Neural progenitor cell (in vitro differentiated cells): Measurements from ENCODE around the gene SLC38A7. TPM values are rescaled to one million over a fixed set of nuclear protein-coding genes. Genes with fewer than 3 reads are reported as not detected.

ENCODE experiments used
- DNase-seq: peaks from one replicate; pipeline ENCODE4 v3.0.0-alpha.2; 2016; ENCODE audit warnings: low spot score
- H2AFZ ChIP-seq: fragments of 200-600 bp; sonication (generic); replicated peaks from 2 replicates; pipeline ENCODE4 v1.6.1; 2016; ENCODE audit warnings: antibody characterized with exemption
- H3F3A ChIP-seq: fragments of 200-600 bp; sonication (generic); 2 replicates; pipeline ENCODE4 v1.6.1; 2016; ENCODE audit warnings: antibody characterized with exemption, low read depth
- H3K27ac ChIP-seq: fragments of 200-600 bp; sonication (generic); 2 replicates; pipeline ENCODE4 v1.5.1; 2016; ENCODE audit warnings: mild to moderate bottlenecking
- H3K27me3 ChIP-seq: fragments of 200-600 bp; sonication (generic); 2 replicates; pipeline ENCODE4 v1.6.1; 2016; ENCODE audit warnings: mild to moderate bottlenecking, moderate library complexity
- H3K36me3 ChIP-seq: fragments of 200-600 bp; sonication (generic); 2 replicates; pipeline ENCODE4 v1.5.1; 2016
- H3K4me1 ChIP-seq: fragments of 200-600 bp; sonication (generic); 2 replicates; pipeline ENCODE4 v1.6.1; 2016; ENCODE audit warnings: mixed run types
- H3K4me2 ChIP-seq: fragments of 200-600 bp; sonication (generic); 2 replicates; pipeline ENCODE4 v1.6.1; 2016
- H3K4me3 ChIP-seq: fragments of 200-600 bp; sonication (generic); 2 replicates; pipeline ENCODE4 v1.5.1; 2016
- H3K79me2 ChIP-seq: fragments of 200-600 bp; sonication (generic); 2 replicates; pipeline ENCODE4 v1.6.1; 2016; ENCODE audit warnings: low read depth
- H3K9ac ChIP-seq: fragments of 200-600 bp; sonication (generic); 2 replicates; pipeline ENCODE4 v1.6.1; 2016
- H3K9me3 ChIP-seq: fragments of 200-600 bp; sonication (generic); 2 replicates; pipeline ENCODE4 v1.5.1; 2016; ENCODE audit warnings: low read depth
- H4K20me1 ChIP-seq: fragments of 200-600 bp; sonication (generic); 2 replicates; pipeline ENCODE4 v1.6.1; 2016; ENCODE audit warnings: low read depth
- H3K27ac Mint-ChIP-seq: 3 replicates; pipeline ENCODE4 v1.8.0; 2021; ENCODE audit warnings: mixed read lengths
- H3K27me3 Mint-ChIP-seq: 2 replicates; pipeline ENCODE4 v1.8.0; 2022; ENCODE audit warnings: low read depth, mild to moderate bottlenecking, inconsistent platforms, moderate library complexity, mixed read lengths; ENCODE audit not compliant: insufficient read depth
- H3K36me3 Mint-ChIP-seq: 3 replicates; pipeline ENCODE4 v1.8.0; 2021; ENCODE audit warnings: mixed read lengths
- H3K4me1 Mint-ChIP-seq: 3 replicates; pipeline ENCODE4 v1.8.0; 2021; ENCODE audit warnings: mixed read lengths
- H3K4me3 Mint-ChIP-seq: 3 replicates; pipeline ENCODE4 v1.8.0; 2021; ENCODE audit warnings: mild to moderate bottlenecking, moderate library complexity, mixed read lengths
- H3K9me3 Mint-ChIP-seq: 3 replicates; pipeline ENCODE4 v1.8.0; 2020; ENCODE audit warnings: mixed read lengths
- EZH2 ChIP-seq: fragments of 200-600 bp; sonication (generic); IDR thresholded peaks from 2 replicates; pipeline ENCODE4 v1.6.1; 2017; ENCODE audit warnings: antibody characterized with exemption, mild to moderate bottlenecking, moderate library complexity
- EZH2phosphoT487 ChIP-seq: fragments of 200-600 bp; sonication (generic); IDR thresholded peaks from 2 replicates; pipeline ENCODE4 v1.6.1; 2017; ENCODE audit warnings: antibody characterized with exemption
- total RNA-seq: library from RNA; depleted of rRNA; stranded (reverse); fragments of >200 nt; gene quantifications from 2 replicates; pipeline ENCODE4 v1.2.3, GENCODE V29; 2015; ENCODE audit warnings: low replicate concordance
- TF ChIP-seq, protein P1 (sequence below): fragments of 200-600 bp; sonication (generic); IDR thresholded peaks from 2 replicates; pipeline ENCODE4 v1.5.1; 2017; ENCODE audit warnings: antibody characterized with exemption, mild to moderate bottlenecking

The SLC38A7 gene
- total RNA-seq, 1 donor from 2014 or later, result 9.8 TPM

GRCh38 chr16:58620396-58620795 lies 64.2 kb downstream of the SLC38A7 start:
- DNase-seq, result no peak
- H3K9me3 ChIP-seq, result no peaks in the 10 kb centered on the region
- H3K27me3 ChIP-seq, result no peaks in the 10 kb centered on the region
- Mint-ChIP-seq H3K9me3 (no peaks in the 10 kb centered on the region), H3K4me3 (no peak overlapping the region), H3K27me3 (peaks cover 5% of the 10 kb centered on the region), H3K4me1 (no peaks in the 10 kb centered on the region), H3K27ac (no peak overlapping the region), H3K36me3 (peaks cover 27% of the 10 kb centered on the region)
- H2AFZ ChIP-seq, result no peak overlapping the region
- peaks cover 18% of the 10 kb centered on the region for H3K36me3 ChIP-seq
- H4K20me1 ChIP-seq, result peaks cover 89% of the 10 kb centered on the region
- TF ChIP-seq EZH2phosphoT487 (no peak), EZH2 (no peak)
- TF ChIP-seq, protein P1, sequence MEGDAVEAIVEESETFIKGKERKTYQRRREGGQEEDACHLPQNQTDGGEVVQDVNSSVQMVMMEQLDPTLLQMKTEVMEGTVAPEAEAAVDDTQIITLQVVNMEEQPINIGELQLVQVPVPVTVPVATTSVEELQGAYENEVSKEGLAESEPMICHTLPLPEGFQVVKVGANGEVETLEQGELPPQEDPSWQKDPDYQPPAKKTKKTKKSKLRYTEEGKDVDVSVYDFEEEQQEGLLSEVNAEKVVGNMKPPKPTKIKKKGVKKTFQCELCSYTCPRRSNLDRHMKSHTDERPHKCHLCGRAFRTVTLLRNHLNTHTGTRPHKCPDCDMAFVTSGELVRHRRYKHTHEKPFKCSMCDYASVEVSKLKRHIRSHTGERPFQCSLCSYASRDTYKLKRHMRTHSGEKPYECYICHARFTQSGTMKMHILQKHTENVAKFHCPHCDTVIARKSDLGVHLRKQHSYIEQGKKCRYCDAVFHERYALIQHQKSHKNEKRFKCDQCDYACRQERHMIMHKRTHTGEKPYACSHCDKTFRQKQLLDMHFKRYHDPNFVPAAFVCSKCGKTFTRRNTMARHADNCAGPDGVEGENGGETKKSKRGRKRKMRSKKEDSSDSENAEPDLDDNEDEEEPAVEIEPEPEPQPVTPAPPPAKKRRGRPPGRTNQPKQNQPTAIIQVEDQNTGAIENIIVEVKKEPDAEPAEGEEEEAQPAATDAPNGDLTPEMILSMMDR, result no peak
- H3K4me2 ChIP-seq, result no peak overlapping the region
- no peak overlapping the region for H3K9ac ChIP-seq
- no peaks in the 10 kb centered on the region for H3F3A ChIP-seq
- H3K4me3 ChIP-seq, result no peak overlapping the region
- peaks cover 100% of the 10 kb centered on the region for H3K79me2 ChIP-seq
- H3K27ac ChIP-seq, result no peak overlapping the region
- H3K4me1 ChIP-seq, result no peaks in the 10 kb centered on the region

- peaks cover 5% of the 10 kb centered on the region for H3F3A ChIP-seq
- H3K36me3 ChIP-seq, result peaks cover 5% of the 10 kb centered on the region
- peaks cover 76% of the 10 kb centered on the region for H4K20me1 ChIP-seq
- no peak overlapping the region for H3K27ac ChIP-seq
- no peak overlapping the region for H2AFZ ChIP-seq
- no peak overlapping the region for H3K4me2 ChIP-seq
- Mint-ChIP-seq H3K27ac (no peak overlapping the region), H3K27me3 (peaks cover 2% of the 10 kb centered on the region), H3K4me3 (no peak overlapping the region), H3K9me3 (no peaks in the 10 kb centered on the region), H3K36me3 (peaks cover 29% of the 10 kb centered on the region), H3K4me1 (no peaks in the 10 kb centered on the region)
- peaks cover 99% of the 10 kb centered on the region for H3K79me2 ChIP-seq
- no peak overlapping the region for H3K4me3 ChIP-seq
- H3K4me1 ChIP-seq, result no peaks in the 10 kb centered on the region
- TF ChIP-seq, protein P1, result no peak
- TF ChIP-seq EZH2phosphoT487 (no peak), EZH2 (no peak)
- no peaks in the 10 kb centered on the region for H3K9me3 ChIP-seq
- no peak overlapping the region for H3K9ac ChIP-seq
- no peaks in the 10 kb centered on the region for H3K27me3 ChIP-seq
- DNase-seq, result no peak
Measured at GRCh38 chr16:58615280-58615679, 69.3 kb downstream of the SLC38A7 start.

Other genes starting within 250 kb of the SLC38A7 start
- gene NDRG4, start 184.6 kb downstream of the SLC38A7 start, total RNA-seq, result 14.6 and 18.8 TPM in 2 replicates
- 25.0 and 34.8 TPM in 2 replicates for gene SETD6, start 169.3 kb downstream of the SLC38A7 start, total RNA-seq
- gene CNOT1, start 54.9 kb downstream of the SLC38A7 start, total RNA-seq, result 222 and 241 TPM in 2 replicates
- gene GOT2, start 49.5 kb upstream of the SLC38A7 start, total RNA-seq, result 77.2 and 91.6 TPM in 2 replicates